ENCODE results near the gene LARP4B.
"Not testable (repeated sequence)": the region's sequence is repeated elsewhere in the genome, so short reads cannot be mapped to it uniquely, and the experiment has no call there.

The LARP4B gene

DNA sequence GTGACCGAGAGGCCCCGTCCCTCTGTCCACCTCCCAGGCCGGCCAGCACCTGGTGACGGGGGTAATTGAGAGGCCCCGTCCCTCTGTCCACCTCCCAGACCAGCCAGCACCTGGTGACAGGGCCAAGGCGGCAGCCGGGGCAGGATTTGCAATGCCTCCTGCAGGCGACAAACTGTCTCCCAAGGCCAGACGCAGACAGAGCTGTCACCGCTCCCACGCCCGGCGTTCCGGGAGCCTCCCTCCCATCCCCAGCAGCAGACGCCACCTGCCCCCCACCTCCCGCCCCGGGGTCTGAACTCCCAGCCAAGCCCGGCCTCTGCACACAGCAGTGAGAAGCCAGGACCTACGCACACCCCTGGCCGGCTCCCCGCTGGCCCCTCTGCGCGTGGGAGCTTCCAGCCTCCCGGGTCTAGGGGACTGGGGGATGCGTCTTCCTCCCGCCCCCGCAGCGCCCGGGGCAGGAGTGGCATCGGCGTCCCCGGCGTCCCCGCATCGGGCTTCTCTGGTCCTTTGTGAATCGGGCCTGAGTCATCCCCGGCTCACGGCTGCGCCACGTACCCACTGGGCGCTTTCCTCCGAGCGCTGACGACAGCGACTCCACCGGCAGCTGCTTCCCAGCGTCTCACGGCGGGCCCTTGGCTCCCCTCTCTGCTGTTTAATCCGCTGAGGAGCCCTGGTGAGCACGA lies 147.0 kb downstream of the LARP4B start:
- peak in 1 of 2 experiments; percentile 21 for DNase-seq

DNA sequence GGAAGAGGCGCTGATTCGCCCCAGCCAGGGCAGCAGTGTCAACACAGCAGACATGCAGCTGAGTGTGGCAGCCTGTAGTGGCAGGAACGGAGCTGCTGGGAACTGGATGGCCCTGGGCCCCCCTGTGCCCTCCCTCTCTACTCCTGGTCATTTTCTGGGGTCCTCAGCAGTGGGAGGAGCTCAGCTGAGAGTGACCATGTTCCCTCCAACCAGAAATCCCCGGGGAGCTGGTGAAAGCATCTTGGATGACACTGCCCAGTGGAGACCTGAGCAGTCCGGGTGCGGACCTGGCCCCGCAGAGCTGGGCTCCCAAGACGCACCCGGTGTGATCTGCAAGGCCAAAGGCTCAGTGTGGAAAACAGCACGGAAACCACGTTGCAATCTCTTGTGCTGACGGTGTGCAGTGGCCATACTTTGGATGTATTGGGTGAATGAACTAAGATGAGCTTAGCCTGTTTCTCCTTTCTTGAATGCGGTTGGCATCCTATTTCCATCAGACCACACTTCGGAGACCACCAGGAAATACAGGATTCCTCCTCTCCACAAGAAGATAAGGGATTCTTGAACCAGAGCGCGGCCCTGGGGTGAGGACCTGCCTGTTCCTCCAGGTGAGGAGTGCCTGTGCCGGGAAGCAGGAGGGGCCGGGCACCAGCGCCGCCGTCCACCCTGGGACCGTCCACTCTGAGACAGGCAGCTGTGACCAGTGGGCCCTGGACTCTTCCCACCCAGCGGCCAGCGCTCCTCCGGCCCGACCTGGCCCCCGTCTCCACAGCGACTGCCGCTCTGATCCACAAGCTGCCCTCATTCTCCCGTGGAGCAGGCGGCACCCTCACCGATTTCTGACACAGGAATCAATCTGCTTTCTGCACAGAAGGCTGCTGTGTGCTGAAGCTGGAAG lies 148.5 kb downstream of the LARP4B start:
- no peak for DNase-seq

GRCh38 chr10:780536-781524 lies 150.7 kb downstream of the LARP4B start:
- no peak for DNase-seq

GRCh38 chr10:778626-779330 lies 152.7 kb downstream of the LARP4B start:
- no peak for DNase-seq

- DNase-seq, result no peak
These were observed 153.5 kb downstream of the LARP4B start for GRCh38 chr10:777913-778479.

DNA sequence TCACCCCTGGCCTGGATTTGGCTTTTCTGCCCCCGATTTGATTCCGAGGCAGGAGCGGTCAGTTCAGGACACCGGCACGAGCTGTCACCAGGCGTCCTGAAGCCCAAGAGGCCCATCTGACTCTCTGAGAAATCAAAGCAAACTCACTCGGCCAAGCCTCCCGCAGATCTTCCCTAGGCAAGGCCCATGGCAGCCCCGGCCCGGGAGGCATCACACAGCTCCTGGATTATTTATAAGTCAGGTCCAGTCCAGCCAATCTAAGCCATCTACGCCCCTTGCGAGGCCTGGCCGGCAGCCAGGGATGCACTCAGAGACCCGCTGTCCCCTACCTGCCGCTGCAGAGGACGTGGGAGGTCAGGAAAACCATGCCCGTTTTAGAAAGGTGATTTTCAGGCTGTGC lies 154.7 kb downstream of the LARP4B start:
- no peak for DNase-seq

DNA sequence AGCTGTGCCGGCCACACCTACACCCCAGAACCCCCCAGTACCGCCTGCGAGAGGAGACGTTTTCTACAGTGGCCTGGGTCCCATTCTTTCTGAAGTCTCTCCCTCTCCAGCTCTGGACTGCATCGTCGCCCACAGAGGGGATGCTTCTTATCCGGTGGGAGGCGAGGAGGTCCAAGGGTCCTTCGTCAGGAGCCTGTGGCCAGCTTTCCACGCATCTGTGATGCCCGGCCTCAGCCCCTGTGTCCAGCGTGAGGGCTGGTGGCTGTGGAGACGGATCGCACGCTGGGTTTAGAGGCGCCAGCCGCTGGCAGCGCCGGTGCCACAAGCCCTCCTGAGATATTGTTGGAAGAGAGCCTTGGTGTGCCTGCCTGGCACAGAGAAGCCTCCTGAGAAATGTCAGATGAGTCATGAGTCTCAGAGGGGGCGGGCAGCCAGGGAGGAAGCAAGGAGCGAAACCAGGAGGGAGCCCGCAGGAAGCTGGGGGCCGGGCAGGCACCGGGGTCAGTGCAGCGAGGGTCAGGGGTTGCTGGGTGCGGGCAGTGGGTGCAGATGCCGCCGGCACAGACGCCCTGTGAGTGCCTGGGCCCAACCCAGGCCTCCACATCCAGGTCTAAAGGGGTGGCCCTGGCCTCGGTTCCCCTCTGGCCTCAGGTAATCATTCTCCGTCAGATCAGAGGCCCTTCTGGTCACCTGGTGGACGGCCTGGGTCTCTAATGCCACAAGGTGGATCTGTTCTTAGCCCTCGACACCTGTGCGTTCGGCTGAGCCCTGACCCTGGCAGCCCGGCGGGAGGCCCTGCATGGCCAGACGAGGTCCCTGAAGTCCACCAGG lies 156.0 kb downstream of the LARP4B start:
- DNase-seq, result no peak

DNA sequence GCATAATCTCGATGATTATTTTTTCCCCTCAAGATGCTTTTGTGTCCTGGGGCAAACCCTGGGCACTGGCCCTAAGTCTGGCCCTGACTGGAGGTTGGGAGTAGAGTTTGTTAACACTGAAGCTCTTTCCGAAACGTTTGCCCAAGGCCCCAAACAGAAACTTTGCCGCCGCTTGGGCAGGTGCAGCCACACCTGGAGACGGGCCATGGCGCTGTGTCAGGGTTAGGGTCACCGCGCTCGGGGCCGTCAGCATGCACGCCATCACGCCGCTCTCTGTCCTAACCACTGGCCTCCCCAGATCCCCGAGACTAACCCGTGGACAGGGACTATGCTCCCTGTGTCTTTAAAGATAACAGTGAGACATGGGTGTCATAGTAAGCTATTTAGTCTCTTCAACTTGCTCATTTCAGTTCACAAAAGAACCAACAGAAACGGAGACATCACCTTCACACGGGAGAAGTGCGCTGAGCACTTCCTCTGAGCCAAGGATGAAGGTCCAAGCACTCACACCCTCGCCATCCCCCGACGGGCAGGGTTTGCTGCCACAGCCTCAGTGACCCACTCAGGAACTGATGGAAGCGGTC lies 156.8 kb downstream of the LARP4B start:
- no peak for DNase-seq

- no peak for DNase-seq
These were observed 157.3 kb downstream of the LARP4B start for GRCh38 chr10:774223-774622.

- no peak for DNase-seq
These were observed 157.8 kb downstream of the LARP4B start for GRCh38 chr10:773562-774161.

DNA sequence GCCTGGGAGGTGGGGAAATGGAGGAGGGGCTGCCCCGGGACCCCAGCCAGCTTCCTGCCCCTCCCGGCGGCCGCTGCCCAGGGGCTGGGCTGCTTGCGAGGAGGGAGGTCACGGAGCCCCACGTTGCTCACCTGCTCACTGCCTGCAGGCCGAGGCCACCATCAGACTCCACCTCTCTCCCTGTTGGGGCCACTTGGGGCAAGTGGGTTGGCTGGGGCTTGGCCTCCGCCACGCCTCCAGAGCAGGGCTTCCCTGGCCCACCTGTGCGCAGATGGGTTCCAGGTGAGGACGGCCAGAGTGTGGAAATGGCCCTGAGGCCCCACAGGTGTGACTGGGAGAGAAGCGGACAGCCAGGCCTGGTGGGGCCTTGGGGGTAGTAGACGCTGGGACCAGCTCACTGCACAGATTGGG lies 159.3 kb downstream of the LARP4B start:
- no peak for DNase-seq

- DNase-seq, result no peak
These were observed 159.9 kb downstream of the LARP4B start for GRCh38 chr10:771647-772046.

DNA sequence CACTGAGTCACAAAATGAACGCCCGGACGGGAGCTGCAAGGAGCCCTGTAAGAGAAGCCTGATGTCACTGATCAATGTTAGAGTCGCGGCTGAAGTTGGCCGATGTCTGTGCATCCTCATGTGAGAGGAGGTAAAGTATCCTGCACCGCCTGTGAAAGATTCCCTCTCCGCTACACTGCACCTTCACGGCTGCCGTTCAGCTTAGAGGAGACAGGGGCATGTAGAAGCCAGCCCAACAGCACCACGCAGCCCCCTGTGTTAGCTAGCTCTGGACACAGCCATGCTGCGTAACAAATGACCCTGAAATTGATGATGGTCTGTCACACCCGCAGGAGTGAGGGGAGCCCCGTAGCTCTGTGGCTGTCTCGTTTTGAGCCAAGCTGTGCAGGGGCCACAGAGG lies 160.5 kb downstream of the LARP4B start:
- no peak for DNase-seq

GRCh38 chr10:770048-770712 lies 161.3 kb downstream of the LARP4B start:
- not testable (repeated sequence) for DNase-seq

GRCh38 chr10:767794-768193 lies 163.7 kb downstream of the LARP4B start:
- DNase-seq, result no peak

- DNase-seq, result no peak
These were observed 164.3 kb downstream of the LARP4B start for GRCh38 chr10:767211-767610.

DNA sequence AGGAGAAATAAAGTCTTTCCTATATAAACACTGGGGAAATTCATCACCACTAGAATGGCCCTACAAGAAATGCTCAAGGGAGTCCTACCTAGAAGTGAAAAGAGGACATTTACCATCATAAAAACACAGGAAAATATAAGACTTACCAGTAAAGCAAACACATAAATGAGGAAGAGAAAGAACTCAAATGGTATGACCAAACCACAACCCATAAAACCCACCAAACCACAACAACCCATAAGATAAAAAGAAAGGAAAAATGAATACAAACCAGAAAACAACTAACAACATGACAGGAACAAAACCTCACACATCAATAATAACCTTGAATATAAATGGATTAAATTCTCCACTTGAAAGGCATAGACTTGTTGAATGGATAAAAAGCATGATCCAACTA lies 170.1 kb downstream of the LARP4B start:
- DNase-seq, result no peak

GRCh38 chr10:760622-761021 lies 170.9 kb downstream of the LARP4B start:
- DNase-seq, result no peak

DNA sequence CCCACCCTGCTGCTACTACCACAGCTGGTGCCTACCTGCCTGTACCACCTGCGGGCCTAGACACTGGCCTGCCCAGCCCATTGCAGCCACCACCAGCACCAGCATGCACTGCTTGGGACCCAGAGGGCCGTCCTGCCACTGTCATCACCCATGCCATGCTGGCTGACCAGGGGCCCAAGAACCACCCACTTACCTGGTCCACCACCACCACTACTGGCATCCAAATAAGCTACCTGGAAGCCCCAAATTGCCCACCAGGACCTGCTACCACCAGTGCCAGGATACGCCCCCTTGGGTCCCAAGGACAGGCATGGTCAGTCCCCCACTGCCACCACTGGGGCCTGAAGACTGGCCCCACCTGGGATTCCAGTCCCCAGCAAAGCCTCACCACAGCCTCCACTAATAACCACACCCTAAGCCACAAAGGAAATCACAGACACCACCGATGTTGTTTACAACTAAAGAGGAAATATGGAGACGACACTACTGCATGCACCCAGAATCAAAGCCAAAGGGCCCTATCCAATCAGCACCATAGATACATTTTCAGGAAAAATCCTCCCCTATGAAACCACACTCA lies 171.5 kb downstream of the LARP4B start:
- DNase-seq, result no peak

All from NCI-H187 (cell line).